Left hindlimb (tissue), 1 donor: ENCODE results near the gene DCLK1.

Source experiments
- DNase-seq: peaks from one replicate; pipeline ENCODE4 v3.0.0-alpha.2; 2018

Gene DCLK1

DNA sequence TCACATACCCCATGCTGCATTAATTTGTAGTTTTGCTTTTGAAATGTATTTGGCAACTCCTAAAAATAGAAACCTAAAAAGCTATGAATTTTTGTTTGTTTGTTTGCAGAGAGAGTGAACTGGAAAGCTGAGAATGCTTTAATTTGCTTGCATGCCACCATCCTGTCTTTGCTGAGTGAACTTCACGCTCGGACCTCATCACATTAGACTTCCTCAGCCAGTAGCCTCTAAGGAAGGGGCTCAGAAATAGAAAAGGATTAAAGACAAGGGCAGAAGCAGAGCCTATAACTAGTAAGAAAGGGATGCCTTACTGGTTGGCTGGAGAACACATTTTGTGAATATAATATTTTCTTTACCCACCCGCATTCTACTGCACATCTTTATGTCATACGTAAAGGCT, 275.1 kb downstream of the DCLK1 start:
- no peak for DNase-seq

DNA sequence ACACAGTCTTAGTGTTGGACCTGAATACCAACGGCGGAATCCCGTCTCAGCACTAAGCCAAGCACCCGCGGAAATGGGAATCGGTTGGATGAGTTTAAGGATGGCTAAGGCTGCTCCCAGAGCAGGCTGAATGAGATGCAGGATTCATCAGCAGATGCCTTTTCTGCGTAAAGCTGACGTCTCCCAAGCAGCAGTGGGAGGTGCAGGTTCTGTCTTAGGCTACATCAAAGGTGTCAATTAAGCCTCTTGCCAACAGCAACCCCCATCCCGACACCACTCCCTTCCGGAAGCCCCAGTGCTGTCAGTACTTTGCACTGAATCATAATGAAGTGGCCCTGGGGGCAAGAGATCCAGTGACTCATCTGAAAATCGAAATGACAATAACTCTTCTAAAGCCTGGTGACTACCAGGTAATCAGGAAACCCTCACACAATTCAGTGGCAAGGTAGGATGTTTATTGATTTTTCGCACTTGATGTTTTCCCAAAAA, 275.6 kb downstream of the DCLK1 start:
- DNase-seq: no peak

DNA sequence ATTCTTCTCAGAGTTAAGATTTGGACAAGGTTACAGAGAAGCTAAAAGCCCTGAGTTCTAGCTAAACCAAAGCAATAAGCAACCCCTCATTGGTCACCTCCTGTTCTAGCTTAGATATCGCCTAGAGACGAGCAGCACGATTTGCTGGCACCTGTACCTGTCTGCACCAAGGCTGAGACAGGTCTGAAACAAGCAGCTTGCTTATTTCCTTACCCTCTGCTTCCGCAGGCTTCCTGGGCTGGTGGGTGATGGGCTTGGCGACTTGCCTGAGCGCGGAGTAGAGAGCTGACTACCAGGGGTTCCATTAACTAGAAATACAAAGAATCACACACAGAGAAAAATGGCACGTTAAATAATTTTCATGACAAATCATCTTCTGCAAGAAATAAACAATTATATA, 276.9 kb downstream of the DCLK1 start:
- no peak for DNase-seq

DNA sequence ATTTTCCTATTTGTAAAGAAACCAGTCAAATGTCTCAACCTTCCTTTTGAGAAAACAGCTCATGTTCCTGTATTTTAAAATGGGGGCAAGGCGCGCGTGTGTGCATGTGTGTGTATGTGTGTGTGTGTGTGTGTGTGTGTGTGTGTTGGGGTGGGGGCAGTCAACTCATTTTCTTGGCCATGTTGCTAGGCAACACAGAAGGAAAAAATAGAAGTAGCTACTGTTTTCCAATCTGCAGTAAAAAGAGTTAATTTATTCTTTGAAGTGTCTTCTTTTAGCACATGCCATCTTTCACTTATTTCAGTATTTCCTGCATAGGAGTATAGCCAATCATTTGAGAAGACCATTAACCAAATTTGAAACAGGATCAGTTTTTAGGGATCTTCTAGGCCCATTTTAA, 279.3 kb downstream of the DCLK1 start:
- DNase-seq: no peak

DNA sequence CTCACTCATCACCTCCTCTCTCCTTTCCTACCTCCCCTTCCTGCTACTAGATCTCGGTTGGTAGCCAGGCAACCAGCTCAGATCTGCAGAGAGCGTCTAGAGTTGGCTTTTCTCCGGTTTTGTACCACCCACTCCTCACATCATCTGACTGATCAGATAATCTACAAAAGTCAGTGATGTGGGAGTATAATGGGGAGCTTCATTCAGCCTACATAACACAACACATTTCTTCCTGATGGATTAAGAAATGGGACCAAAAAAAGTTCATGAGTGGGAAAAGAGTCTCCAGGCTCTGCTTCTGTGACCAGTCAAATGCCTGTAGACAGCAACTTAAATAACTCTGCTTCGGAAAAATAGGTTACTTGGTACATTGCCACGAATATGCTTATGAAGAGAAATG, 279.8 kb downstream of the DCLK1 start:
- no peak for DNase-seq

DNA sequence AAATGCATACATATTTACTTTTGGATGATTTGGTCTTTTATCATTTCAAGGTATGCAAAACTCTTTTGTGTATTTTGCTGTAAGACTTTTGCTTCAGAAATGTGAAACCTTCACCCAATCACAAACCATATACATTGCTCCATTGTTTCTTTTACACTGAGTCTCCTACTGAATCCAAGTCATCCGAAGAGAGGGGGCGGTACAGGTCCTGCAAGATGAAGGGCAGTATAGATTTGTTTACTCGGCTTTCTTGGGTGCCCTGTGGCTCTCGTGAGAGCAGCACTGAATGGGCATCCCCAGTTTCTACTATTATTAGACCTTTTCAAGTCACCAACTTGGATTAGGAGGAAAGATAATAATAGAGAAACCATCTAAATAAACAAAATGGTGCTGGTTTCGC, 280.6 kb downstream of the DCLK1 start:
- no peak for DNase-seq

DNA sequence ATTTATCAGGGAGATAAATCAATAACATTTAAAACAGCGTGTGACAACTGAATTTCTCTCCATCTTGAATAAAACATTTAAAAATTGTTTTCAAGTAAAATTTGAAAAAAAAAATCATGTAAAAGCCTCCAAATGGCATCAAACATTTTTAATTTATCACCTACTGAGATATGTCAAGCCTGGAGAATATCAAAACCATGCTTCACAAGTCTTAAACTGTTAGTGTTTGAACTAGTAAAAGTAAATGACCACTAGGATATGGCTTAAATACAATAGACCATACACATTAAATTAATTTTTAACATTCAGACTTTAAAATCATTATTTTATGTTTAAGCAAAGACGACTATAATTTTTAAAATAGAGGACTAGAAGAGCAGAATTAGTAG, 281.9 kb downstream of the DCLK1 start:
- no peak for DNase-seq

DNA sequence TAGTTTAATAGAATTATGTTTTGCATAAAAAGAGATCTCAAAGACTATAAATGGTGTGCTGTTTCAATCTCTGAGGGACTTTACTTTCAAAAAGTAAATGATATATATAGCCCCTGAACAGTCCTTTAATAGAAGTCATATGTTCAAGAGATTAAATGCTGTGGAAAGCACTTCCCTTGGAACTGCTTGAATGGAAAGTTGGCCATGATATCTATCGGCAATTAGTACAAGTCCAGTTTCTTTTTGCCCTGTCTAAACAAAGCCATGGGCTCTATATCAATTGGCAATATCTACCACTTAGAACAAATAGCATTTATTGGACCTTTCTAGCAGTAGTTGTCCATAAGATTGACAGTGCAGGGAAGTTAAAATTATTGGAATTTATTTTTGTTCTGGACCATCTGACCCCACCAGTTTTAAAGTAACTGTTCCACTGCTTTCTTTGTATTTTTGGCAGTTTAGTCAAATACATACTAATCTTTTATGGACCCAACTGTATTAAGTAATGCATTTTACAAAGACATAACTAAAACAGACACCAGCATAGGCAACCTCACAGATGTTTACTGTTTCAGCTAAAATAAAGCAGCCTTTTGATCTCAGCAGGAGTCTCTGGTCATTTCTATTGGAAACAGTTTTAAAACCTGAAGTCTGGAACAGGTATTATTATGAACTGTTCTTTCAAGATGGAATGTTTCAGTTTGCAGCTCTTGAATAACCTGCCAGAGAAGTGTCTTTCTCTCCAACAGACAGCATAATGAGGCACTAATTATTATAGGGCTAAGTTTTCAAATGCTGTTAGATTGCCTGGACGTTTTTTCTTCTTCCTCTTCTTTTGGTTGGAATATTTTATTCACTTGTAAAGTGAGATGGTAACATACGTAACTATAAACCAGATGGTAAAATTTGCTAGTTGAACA, 282.6 kb downstream of the DCLK1 start:
- no peak for DNase-seq

DNA sequence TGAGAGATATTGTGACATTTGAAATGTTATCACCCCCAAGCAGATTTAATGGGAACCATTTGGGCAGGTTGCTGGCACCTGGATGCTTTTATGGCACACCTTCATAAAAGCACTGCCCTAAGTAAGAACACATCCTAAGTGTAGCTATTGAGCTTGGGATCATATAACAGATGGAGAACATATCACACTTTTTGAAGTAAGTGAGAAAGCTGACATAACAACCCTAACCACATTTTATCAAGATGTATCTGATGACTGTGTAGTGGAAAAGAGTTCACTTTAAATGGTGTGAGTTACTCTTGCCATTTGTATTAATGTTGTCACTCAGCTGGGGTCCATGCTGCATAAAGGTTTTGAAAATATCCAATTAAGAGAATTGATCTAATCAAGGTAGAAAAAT, 287.9 kb downstream of the DCLK1 start:
- DNase-seq: no peak

DNA sequence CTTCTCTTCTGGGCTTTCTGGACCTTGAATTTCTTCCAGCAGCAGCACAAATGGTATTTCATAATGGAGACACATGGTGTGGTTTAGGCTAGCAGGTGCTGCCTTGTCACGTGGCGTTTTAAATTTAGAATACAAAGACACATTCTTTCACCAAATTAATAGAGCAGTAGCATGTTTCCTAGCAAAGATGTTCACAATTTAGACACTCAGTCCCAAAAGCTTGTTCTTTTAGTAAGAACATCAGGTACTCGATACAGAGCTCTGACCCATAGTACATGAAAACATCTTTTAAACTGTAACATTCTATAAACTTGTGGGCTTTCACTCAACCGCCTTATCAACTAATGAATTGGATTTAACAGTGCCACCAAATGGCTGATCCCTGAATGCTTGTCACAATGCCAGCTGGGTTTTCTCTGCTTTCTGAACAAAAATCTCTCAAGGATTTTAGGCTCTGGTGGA, 290.1 kb downstream of the DCLK1 start:
- no peak for DNase-seq

DNA sequence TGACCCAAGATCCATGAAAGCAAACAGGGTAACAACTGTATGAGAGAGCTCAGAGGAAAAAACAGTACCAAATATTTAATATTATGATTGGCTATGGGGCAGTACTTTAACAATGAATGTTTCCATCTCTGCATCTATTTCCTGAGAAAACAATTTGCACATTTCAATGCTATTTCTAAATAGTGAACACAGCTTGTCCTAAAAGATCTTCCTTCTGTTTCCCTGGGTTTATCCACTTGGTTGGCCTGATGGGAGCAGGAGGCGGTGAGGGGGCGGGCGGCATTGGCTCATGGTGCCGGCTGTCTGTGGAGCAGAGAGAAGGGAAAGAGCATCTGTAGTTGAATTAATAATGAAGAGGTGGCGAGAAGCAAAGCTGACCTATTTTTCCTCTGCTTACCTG, 291.4 kb downstream of the DCLK1 start:
- no peak for DNase-seq

DNA sequence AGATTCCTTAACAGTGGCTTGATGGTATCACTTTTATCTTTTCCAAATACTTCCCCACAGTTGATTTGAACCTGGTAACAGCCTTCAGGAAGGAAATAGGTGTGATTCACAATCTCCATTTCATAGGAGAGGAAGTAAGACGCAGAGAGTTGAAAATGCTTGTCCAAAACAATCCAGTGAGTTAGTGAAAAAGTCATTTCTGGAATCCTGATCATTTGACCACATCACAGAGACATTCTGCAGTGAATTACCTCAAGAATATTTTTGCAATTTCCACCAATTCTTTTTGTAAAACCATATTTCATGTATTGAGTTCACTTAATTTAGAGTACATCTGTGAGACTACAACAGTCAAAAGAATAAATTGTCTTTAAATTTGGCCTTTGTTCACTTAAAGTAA, 292.8 kb downstream of the DCLK1 start:
- DNase-seq: no peak

DNA sequence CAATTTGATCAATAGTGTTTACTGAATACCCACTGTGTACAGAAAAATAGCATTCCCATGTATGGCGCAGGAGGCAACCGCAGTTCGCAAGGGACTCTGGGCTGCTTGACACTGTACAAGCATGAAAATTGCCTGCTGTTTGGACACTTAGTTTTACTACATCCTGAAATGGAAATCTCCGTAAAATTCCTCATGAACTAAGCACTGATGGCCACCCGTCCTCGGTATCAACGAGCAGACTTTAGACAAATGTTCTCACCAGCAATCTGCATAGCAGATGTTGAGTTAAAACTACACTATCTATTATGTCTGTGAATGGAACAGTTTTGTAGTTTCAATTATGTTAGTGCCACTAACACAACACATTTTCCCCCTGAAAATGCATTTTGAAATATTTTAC, 294.7 kb downstream of the DCLK1 start:
- DNase-seq: no peak

DNA sequence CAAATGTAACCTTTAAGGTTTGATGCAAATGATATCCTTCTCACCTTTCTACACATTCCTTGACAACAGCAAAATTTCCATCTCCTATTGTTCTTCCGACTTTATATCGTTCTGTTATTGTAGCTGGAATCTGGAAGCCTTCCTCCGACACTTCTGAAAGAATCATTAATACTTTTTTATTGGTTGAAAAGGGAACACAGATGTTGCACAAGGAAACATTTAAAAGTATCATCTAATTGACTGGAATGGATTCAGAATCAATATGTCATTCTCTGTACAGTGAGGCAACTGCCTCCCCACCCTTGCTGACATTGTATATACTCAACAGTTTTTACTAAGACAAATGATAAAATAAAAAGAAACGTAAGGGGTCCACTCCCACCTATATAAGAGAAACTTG, 295.2 kb downstream of the DCLK1 start:
- DNase-seq: no peak

DNA sequence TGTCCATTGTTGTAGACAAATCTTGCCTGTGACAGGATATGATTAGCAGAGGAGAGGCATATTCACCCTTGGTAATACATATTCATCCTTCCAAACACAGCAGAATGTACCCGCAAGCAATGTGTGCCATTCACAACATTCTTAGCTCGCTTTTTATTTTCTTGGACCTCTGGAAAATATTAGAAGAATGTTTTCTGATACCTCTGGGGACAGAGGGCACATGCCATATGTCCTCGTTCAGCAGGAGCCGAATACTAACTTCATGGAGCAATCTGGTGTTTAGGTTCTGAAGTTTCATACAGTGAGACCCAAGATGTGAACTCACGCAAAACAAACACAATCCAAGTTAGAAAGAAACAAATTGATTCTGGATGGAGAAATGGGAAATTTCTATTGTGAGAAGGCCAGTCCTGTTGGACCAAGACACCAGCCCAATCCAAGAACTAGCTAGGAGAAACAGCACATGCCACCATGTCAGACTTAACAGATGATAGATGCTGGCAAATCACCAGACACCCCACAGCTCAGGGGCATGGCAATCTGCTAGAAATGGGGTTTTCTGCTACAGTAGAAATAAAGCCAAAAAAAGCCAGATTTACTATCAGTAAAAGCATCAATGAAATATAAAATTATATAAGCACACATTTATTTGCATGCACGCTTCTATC, 297.4 kb downstream of the DCLK1 start:
- no peak for DNase-seq

DNA sequence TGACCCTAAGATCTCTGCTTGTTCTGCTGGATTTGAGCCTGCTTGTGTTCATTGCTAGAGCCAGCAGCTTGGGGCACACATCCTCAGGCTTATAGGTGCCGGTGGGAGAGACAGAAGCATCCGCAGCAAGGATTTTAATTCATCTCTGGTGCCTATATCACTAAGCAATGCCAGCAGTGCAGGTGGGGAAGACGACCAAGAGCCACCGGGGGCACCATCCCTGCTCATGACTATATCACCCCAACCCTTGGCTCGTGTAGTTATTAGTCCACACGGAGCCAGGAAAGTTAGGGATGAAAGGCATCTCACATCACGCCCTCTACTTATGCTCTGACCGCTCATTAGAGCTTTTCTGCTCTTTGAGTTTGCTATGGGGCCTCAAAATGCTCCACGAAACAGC, 298.2 kb downstream of the DCLK1 start:
- no peak for DNase-seq

DNA sequence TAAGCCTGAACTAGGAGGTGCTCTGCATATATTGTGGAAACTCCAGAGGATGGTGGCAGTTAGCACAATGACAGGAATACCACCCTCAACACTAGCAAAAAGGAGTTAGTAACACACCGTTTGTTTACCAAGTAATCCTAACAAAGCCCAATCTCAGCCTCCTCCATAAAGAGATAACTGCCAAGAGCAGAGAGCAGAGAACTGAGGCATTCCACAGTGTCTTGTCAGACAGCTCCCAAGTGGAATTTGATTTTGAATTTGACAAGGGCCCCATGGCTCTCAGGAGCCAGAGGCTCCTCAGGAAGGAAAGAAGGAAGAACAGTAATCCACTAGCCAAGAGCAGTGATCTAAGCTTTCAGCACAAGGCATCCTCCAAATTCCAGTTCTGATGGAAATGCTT, 298.6 kb downstream of the DCLK1 start:
- no peak for DNase-seq

DNA sequence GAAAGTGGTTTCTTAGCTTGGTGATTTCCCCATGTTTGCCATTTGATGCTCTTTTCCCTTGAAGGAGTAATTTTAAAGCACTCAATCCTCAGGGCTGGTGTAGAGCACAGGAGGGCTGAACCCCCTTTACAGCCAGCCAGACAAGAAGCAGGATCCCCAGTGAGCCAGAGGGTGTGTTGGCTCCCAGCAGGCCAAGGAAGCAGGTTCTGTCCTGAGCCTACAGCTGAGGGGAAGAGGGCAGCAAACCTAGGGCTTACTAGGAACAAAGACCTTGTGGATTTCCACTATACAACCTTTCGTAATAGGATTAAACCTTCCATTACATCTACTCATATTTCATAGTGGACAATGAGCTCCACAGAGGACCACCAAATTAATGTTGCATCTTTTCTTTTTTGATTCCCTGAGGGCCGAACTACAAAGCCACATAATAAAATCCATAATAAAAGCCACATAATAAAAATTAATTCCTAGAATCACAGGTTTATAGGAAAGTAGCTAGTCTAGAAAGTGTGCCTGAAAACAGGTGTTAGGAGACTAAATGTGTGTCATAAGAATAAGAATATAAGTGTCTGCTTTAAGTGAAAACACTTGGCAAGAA, 300.2 kb downstream of the DCLK1 start:
- no peak for DNase-seq

DNA sequence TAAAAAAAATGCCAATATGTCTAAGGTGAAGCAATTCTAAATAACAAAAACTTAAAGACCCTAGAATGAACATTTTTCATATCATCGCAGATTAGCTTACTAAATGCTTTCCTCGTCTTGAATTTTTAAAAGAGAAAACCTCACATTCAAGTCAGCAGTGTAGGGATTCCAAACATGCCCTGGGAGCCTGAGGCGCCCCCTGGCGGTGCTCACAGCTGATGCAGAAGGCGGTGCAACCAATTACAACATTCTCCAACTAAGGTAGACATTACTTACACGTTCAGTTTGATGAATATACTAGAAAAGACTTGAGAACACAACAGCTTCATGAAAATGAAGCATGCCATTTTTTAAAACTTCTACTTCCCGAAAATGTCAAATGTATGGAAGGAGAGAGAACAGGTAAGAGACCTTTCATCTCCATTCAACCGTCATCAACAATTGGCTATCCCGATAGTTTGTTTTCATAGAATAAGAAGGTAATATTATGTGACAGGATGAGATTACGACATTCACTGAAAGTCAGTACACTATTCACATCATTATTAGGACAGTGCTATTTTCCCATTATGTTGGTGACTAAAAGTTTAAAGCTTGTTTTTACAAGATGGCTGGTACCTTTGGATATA, 304.4 kb downstream of the DCLK1 start:
- no peak for DNase-seq

DNA sequence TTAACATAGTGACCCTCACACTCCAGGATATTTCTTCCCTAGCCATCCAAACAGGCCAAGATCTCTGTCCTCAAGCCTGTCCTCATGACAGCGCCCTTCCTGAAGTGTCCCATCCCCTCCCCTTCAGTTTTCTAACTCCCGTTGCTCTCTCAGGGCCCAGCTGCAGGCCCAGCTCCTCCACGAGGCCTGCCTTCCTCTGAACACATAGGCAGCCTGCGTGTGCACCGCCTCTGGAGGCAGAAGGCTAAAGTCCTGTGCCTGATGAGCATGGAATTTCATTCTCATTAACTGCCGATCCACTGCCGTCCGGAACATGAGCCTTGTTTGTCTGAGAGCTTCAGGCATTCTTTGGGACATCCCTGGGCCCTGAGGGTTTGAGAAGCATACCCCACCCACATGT, 306.4 kb downstream of the DCLK1 start:
- no peak for DNase-seq

DNA sequence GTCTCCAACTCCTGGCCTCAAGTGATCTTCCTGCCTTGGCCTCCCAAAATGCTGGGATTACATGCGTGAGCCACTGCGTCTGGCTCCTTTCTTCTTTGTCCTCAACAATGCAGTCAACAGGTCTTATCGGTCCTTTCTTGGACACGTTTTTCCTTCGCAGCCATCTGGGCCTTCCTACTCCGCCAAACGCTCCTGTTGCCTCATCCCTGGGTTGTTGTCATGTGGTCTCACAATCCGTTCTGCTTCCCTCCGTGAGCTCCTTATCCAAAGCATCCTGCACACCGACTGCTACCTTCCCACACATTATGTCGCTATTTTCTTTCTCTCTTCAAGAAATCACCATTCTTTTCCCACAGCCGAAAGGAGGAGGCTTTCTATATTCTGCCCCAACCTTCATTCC, 306.8 kb downstream of the DCLK1 start:
- DNase-seq: no peak

DNA sequence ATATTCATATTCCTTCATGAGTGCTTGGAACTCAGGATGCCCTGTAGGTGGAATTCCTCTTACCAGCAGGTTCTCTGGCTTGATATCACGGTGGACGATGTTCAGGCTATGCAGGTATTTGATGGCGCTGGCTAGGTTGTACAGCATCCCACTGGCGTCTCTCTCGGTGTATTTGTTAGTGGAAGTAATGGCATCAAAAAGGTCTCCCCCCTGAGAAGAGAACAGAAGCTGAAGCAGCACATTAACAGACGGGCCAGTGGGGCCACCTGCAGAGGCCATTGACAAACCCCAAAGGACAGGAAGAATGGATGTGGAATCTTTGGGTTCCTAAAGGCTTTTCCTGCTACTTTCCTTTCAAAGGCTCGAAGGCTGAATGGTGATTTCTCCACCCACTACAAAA, 308.5 kb downstream of the DCLK1 start:
- DNase-seq: no peak

DNA sequence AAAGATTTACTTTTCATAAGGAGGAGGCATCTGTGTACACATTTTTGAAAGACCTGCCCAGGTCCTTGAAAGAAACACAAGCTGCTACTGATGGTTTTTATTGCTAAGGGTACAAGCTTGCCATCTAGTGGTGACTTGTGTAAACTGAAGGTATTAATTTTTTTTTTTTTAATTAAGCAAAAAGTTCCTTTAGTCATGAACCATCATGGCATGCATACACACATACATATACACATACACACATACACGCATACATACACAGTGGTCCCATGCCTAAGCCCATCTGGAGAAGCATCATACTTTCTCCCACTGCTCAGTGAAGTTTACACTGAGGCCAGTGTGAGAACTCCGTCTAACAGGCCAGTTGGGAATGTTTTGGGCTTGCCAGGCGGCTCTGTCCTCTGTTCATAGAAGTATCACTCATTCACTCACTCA, 312.5 kb downstream of the DCLK1 start:
- no peak for DNase-seq
